Ectodermal cell (in vitro differentiated cells): ENCODE data around the gene ABITRAM.
A peak's percentile ranks its signal among the peaks of the same experiment; 100 is the strongest.

Experiments used
- H3K27ac ChIP-seq: 2 replicates; pipeline ENCODE4 v1.7.0; 2013; ENCODE audit warnings: mild to moderate bottlenecking, low read depth, low read length; ENCODE audit not compliant: insufficient read depth, poor library complexity, severe bottlenecking
- H3K27me3 ChIP-seq: 2 replicates; pipeline ENCODE4 v1.7.0; 2013; ENCODE audit warnings: mild to moderate bottlenecking, low read length; ENCODE audit not compliant: insufficient read depth, control insufficient read depth, poor library complexity, severe bottlenecking
- H3K36me3 ChIP-seq: one replicate; pipeline ENCODE4 v1.7.0; 2013; ENCODE audit warnings: low read length; ENCODE audit not compliant: control insufficient read depth, insufficient read depth
- H3K4me1 ChIP-seq: one replicate; pipeline ENCODE4 v1.7.0; 2013; ENCODE audit warnings: low read length; ENCODE audit not compliant: control insufficient read depth, insufficient read depth
- H3K4me3 ChIP-seq: 2 replicates; pipeline ENCODE4 v1.7.0; 2013; ENCODE audit warnings: low read depth, low read length, control low read depth; ENCODE audit not compliant: insufficient read depth
- H3K9me3 ChIP-seq: 2 replicates; pipeline ENCODE4 v1.7.0; 2013; ENCODE audit warnings: mild to moderate bottlenecking, low read length, moderate library complexity; ENCODE audit not compliant: control insufficient read depth
- WGBS, 2 experiments: methylation state at CpG; one replicate each; pipeline ENCODE4 v1.1.7; 2013; ENCODE audit warnings: missing lambda C conversion rate in 2 of 2; 5-methylcytosine and 5-hydroxymethylcytosine counted together

The ABITRAM gene

DNA sequence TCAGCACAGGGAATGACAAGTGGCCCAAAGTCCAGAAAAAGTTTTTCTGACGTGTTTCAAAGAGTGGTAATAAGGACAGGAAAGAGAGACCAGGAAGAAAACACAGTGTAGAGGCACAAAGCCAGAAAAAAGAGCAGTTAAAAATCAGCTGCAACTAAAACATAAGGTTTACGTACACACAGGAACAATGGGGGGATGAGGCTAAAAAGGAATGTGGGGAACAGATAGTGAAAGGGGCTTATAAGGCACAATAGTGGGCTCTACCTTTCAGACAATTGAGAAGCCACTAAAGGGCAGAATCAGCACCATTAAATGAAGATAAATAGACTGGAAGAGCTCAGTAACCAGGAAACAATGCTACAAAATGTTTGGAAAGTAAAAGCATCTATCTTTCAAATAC is 5.8 kb upstream of the ABITRAM start:
- 91 to 92% methylated on average over 2 of the region's 2 CpGs for WGBS, 2 experiments
- Histone ChIP-seq H3K4me1 (no peaks in the 10 kb centered on the region), H3K9me3 (no peaks in the 10 kb centered on the region), H3K27ac (no peak overlapping the region), H3K36me3 (peaks cover 27% of the 10 kb centered on the region), H3K27me3 (no peaks in the 10 kb centered on the region), H3K4me3 (no peak overlapping the region)

DNA sequence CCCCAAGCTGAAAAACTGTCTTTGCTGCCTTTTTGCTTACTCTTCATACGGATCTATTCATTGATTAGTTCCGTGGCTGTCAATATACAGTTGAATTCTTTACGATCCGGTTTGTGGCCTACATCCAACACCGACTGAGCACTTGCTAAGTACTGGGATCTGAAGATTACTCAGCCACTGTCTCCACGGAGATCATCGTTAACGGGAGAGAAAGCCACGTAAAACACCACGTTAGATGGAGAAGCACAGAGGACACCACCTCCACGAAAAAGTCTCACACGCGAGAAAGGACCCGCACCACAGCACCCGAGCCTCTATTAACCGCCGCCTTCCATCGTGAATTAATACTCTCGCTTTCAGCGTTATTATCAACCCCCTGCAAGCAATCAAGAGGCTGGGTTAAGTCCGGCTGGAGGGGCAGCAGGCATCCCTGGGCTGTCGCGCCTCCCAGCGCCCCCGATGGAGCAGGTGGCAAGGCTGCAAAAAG is 926 bp upstream of the ABITRAM start:
- WGBS, 2 experiments: 3 to 4% methylated on average over 25 of the region's 25 CpGs
- H3K9me3 ChIP-seq: no peaks in the 10 kb centered on the region
- H3K27me3 ChIP-seq: no peaks in the 10 kb centered on the region
- no peaks in the 10 kb centered on the region for H3K4me1 ChIP-seq
- H3K36me3 ChIP-seq: no peaks in the 10 kb centered on the region
- peak overlapping the region; percentile 81 for H3K27ac ChIP-seq
- H3K4me3 ChIP-seq: peak overlapping the region; percentile 83

GRCh38 chr9:108933718-108934322 is 380 bp upstream of the ABITRAM start, which contains the start of gene ELP1:
Gene ELP1 (minus strand): TSS chr9:108934124. CDS start chr9:108931146, 2,978 bp downstream.
- 0% methylated on average over 48 of the region's 48 CpGs for WGBS, 2 experiments
- peak within 1 kb of the TSS; percentile 83 for H3K4me3 ChIP-seq

DNA sequence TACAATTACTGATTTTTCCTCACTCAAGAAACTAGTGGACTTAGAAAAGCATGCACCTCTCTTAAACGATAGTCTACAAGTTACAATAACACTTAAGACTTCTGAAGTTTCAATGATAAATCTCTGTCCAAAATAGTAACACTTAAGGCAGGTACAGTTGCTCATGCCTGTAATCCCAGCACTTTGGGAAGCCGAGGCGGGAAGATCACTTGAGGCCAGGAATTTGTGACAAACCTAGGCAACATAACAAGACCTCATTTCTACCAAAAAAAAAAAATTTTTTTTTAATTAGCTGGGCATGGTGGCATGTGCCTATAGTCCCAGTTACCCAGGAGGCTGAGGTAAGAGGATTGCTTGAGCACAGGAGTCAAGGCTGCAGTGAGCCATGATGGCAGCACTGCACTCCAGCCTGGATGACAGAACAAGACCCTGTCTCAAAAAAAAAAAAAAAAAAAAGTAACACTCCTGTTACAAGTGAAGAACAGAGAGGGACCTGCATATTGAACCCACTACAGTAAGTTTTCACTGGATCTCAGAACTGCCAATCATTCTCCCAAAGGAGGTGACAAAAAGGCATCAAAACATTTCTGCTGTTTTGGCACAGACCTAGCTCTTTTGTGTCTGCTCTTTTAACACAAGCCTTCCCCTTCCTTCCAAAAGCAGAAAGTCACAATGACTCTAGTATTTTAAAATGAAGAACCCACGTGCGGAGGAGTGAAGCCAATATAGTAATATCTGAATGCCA is 3.5 kb downstream of the ABITRAM start:
- Histone ChIP-seq H3K4me3 (no peak overlapping the region), H3K27me3 (no peaks in the 10 kb centered on the region), H3K27ac (no peak overlapping the region), H3K36me3 (peaks cover 5% of the 10 kb centered on the region), H3K9me3 (no peaks in the 10 kb centered on the region), H3K4me1 (no peaks in the 10 kb centered on the region)
- 87 to 93% methylated on average over 5 of the region's 5 CpGs for WGBS, 2 experiments

More at GRCh38 chr9:108933718-108934322, 380 bp upstream of the ABITRAM start, which contains the start of gene ELP1:
- no peaks in the 10 kb centered on the region for H3K9me3 ChIP-seq
- H3K36me3 ChIP-seq: no peaks in the 10 kb centered on the region
- peak within 1 kb of the TSS; percentile 81 for H3K27ac ChIP-seq
- no peaks in the 10 kb centered on the region for H3K4me1 ChIP-seq
- H3K27me3 ChIP-seq: no peaks in the 10 kb centered on the region

DNA sequence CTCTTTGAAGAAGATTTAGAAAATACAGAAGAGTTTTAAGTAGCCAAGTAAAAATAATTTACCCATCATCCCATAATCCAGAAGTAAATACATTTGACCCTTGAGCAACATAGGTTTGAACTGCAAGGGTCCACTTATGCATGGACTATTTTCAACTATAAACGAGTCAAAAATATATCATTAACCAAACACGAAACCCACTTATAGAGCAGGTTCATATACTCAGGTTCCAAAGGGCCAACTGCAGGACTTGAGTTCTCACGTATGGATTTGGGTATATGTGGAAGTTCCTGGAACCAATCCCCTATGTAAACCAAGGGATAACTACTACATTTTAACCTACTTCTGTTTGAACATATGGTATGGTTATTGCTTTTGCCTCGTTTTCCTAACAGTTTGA is 5.8 kb downstream of the ABITRAM start:
- no peaks in the 10 kb centered on the region for H3K9me3 ChIP-seq
- no peak overlapping the region for H3K27ac ChIP-seq
- no peak overlapping the region for H3K4me3 ChIP-seq
- WGBS, 2 experiments: 73 to 96% methylated on average over 2 to 3 of the region's 4 CpGs
- peaks cover 11% of the 10 kb centered on the region for H3K36me3 ChIP-seq
- H3K27me3 ChIP-seq: no peaks in the 10 kb centered on the region
- no peaks in the 10 kb centered on the region for H3K4me1 ChIP-seq

DNA sequence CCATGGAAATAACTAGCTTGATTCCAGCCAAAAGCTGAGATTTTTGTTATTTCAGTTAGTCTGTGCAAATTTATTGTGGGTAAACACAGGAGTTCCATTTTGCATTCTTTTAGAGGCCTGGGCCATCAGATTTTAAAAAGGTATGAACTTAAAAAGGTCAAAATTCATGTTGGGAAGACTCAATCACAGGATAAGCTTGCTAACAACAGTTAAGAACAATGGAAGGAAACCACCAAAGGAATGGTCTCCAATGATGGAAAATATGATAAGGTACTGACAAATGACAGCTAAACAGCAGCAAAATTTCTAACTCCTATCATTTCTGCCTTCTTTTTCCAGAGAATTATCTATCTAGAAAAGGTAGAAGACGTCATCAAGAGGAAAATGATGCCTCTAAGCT is 16.0 kb downstream of the ABITRAM start:
- 92 to 96% methylated on average over 1 of the region's 1 CpG for WGBS, 2 experiments
- no peaks in the 10 kb centered on the region for H3K36me3 ChIP-seq

GRCh38 chr9:108951578-108951977 is 17.4 kb downstream of the ABITRAM start:
- H3K9me3 ChIP-seq: no peaks in the 10 kb centered on the region
- no peaks in the 10 kb centered on the region for H3K27me3 ChIP-seq
- no peaks in the 10 kb centered on the region for H3K4me1 ChIP-seq
- 95 to 100% methylated on average over 2 of the region's 2 CpGs for WGBS, 2 experiments
- H3K27ac ChIP-seq: no peak overlapping the region
- H3K36me3 ChIP-seq: no peaks in the 10 kb centered on the region
- no peak overlapping the region for H3K4me3 ChIP-seq

More for the DNA sequence above, 16.0 kb downstream of the ABITRAM start:
- Histone ChIP-seq H3K4me3 (no peak overlapping the region), H3K4me1 (no peaks in the 10 kb centered on the region), H3K9me3 (no peaks in the 10 kb centered on the region), H3K27ac (no peak overlapping the region), H3K27me3 (no peaks in the 10 kb centered on the region)

GRCh38 chr9:108953983-108954574 is 19.9 kb downstream of the ABITRAM start:
- Histone ChIP-seq H3K36me3 (no peaks in the 10 kb centered on the region), H3K9me3 (no peaks in the 10 kb centered on the region), H3K27me3 (no peaks in the 10 kb centered on the region), H3K27ac (no peak overlapping the region), H3K4me3 (no peak overlapping the region), H3K4me1 (no peaks in the 10 kb centered on the region)
- 17 to 70% methylated on average over 1 to 3 of the region's 3 CpGs for WGBS, 2 experiments

GRCh38 chr9:108956022-108956630 is 21.9 kb downstream of the ABITRAM start:
- Histone ChIP-seq H3K27me3 (no peaks in the 10 kb centered on the region), H3K4me3 (no peak overlapping the region), H3K4me1 (no peaks in the 10 kb centered on the region), H3K9me3 (no peaks in the 10 kb centered on the region), H3K27ac (no peak overlapping the region), H3K36me3 (no peaks in the 10 kb centered on the region)
- WGBS, 2 experiments: 90 to 96% methylated on average over 3 to 4 of the region's 4 CpGs

- no peaks in the 10 kb centered on the region for H3K4me1 ChIP-seq
- H3K27me3 ChIP-seq: no peaks in the 10 kb centered on the region
- H3K9me3 ChIP-seq: no peaks in the 10 kb centered on the region
- H3K4me3 ChIP-seq: no peak overlapping the region
- no peak overlapping the region for H3K27ac ChIP-seq
- H3K36me3 ChIP-seq: no peaks in the 10 kb centered on the region
These were observed 22.4 kb downstream of the ABITRAM start for GRCh38 chr9:108956631-108957026.
